ENCODE results near the gene MYH9. TPM values are rescaled to one million over a fixed set of nuclear protein-coding genes. Genes with fewer than 3 reads are reported as not detected.

Gene MYH9
- total and polyA plus RNA-seq, 7 experiments from 2014 or later: 95.5 to 900 (median 661) TPM

GRCh38 chr22:36422287-36423014 lies 34.7 kb upstream of the MYH9 start:
- Histone ChIP-seq H3K4me1 (ENCODE audit: control insufficient read depth in 2 of 2, insufficient read depth in 2 of 2, low read length in 2 of 2) (peaks cover 8 to 16% of the 10 kb centered on the region in 2 donors), H3K4me3 (ENCODE audit: low read length) (no peak overlapping the region), H3K36me3 (ENCODE audit: control insufficient read depth in 2 of 3, insufficient read depth in 3 of 3, low read length in 3 of 3) (no peaks in the 10 kb centered on the region), H3K27ac (ENCODE audit: low read depth, low read length) (no peak overlapping the region), H3K9me3 (ENCODE audit: control insufficient read depth in 2 of 3, low read length in 3 of 3) (no peaks in the 10 kb centered on the region), H3K27me3 (ENCODE audit: control insufficient read depth in 2 of 2, insufficient read depth in 2 of 2, low read length in 2 of 2) (no peaks in the 10 kb centered on the region)
- no peak overlapping the region for H3K4me3 Mint-ChIP-seq
- ChIA-PET POLR2A (interaction anchor here (0.6 to 3.5 kb wide), 2 partner anchors 13 to 65 kb away, joined by 3 to 11 read pairs; no protein-coding TSS in a partner anchor), CTCF (no interaction called here)
- peak overlapping the region in 1 of 9 donors; percentile 19 for H3K27ac Mint-ChIP-seq
- no peaks in the 10 kb centered on the region for H3K36me3 Mint-ChIP-seq
- peaks cover 25 to 46% (median 36%) of the 10 kb centered on the region in 7 donors for H3K4me1 Mint-ChIP-seq
- intact Hi-C loops (cut with micrococcal nuclease): no loop called here
- no peaks in the 10 kb centered on the region for H3K27me3 Mint-ChIP-seq
- ATAC-seq: no peak
- DNase-seq: no peak
- H3K9me3 Mint-ChIP-seq: peaks cover 0 to 1% (median 0%) of the 10 kb centered on the region in 11 donors

GRCh38 chr22:36419912-36420882 lies 32.4 kb upstream of the MYH9 start:
- ChIA-PET CTCF (no interaction called here), POLR2A (interaction anchor here (0.6 to 3.5 kb wide), 5 partner anchors 15 to 89 kb away, joined by 3 to 11 read pairs (median 4); no protein-coding TSS in a partner anchor)
- no peaks in the 10 kb centered on the region for H3K36me3 Mint-ChIP-seq
- no peak for ATAC-seq
- peaks cover 0 to 1% (median 0%) of the 10 kb centered on the region in 11 donors for H3K9me3 Mint-ChIP-seq
- Histone ChIP-seq H3K4me3 (ENCODE audit: low read length) (no peak overlapping the region), H3K27ac (ENCODE audit: low read depth, low read length) (no peak overlapping the region), H3K9me3 (ENCODE audit: control insufficient read depth in 2 of 3, low read length in 3 of 3) (no peaks in the 10 kb centered on the region), H3K36me3 (ENCODE audit: control insufficient read depth in 2 of 3, insufficient read depth in 3 of 3, low read length in 3 of 3) (no peaks in the 10 kb centered on the region), H3K27me3 (ENCODE audit: control insufficient read depth in 2 of 2, insufficient read depth in 2 of 2, low read length in 2 of 2) (no peaks in the 10 kb centered on the region), H3K4me1 (ENCODE audit: control insufficient read depth in 2 of 2, insufficient read depth in 2 of 2, low read length in 2 of 2) (peaks cover 8 to 18% of the 10 kb centered on the region in 2 donors)
- no peak for DNase-seq
- H3K27me3 Mint-ChIP-seq: no peaks in the 10 kb centered on the region
- no peak overlapping the region for H3K4me3 Mint-ChIP-seq
- H3K27ac Mint-ChIP-seq: peak overlapping the region in 3 of 9 donors; percentile 9 to 77 (median 14)
- peaks cover 14 to 42% (median 25%) of the 10 kb centered on the region in 7 donors for H3K4me1 Mint-ChIP-seq
- intact Hi-C loops (cut with micrococcal nuclease): no loop called here

GRCh38 chr22:36419177-36419911 lies 31.6 kb upstream of the MYH9 start:
- no peaks in the 10 kb centered on the region for H3K9me3 Mint-ChIP-seq
- ATAC-seq (peak; percentile 26), DNase-seq (peak in 1 of 9 donors; percentile 25)
- peaks cover 7 to 34% (median 18%) of the 10 kb centered on the region in 7 donors for H3K4me1 Mint-ChIP-seq
- intact Hi-C loops (cut with micrococcal nuclease): no loop called here
- Histone ChIP-seq H3K36me3 (ENCODE audit: control insufficient read depth in 2 of 3, insufficient read depth in 3 of 3, low read length in 3 of 3) (no peaks in the 10 kb centered on the region), H3K27ac (ENCODE audit: low read depth, low read length) (no peak overlapping the region), H3K9me3 (ENCODE audit: control insufficient read depth in 2 of 3, low read length in 3 of 3) (no peaks in the 10 kb centered on the region), H3K4me1 (ENCODE audit: control insufficient read depth in 2 of 2, insufficient read depth in 2 of 2, low read length in 2 of 2) (peaks cover 8 to 18% of the 10 kb centered on the region in 2 donors), H3K27me3 (ENCODE audit: control insufficient read depth in 2 of 2, insufficient read depth in 2 of 2, low read length in 2 of 2) (no peaks in the 10 kb centered on the region), H3K4me3 (ENCODE audit: low read length) (peak overlapping the region; percentile 37)
- CTCF ChIA-PET: no interaction called here
- H3K27ac Mint-ChIP-seq: peak overlapping the region; percentile 14 to 84 (median 63)
- no peaks in the 10 kb centered on the region for H3K27me3 Mint-ChIP-seq
- H3K36me3 Mint-ChIP-seq: no peaks in the 10 kb centered on the region
- POLR2A ChIA-PET: interaction anchor here (0.7 kb wide), 1 partner anchor 33 kb away, joined by 4 read pairs; no protein-coding TSS in a partner anchor
- peak overlapping the region; percentile 9 to 75 (median 52) for H3K4me3 Mint-ChIP-seq

GRCh38 chr22:36417281-36417686 lies 29.5 kb upstream of the MYH9 start:
- Mint-ChIP-seq H3K27ac (peak overlapping the region in 1 of 9 donors; percentile 42), H3K27me3 (no peaks in the 10 kb centered on the region), H3K4me3 (no peak overlapping the region), H3K36me3 (no peaks in the 10 kb centered on the region), H3K4me1 (peaks cover 0 to 27% (median 16%) of the 10 kb centered on the region in 7 donors), H3K9me3 (no peaks in the 10 kb centered on the region)
- no peak for ATAC-seq
- intact Hi-C loops (cut with micrococcal nuclease): loop anchor here in 1 of 2 donors (1.0 kb wide), 1 partner anchor 8 kb away; no protein-coding TSS in a partner anchor
- peaks cover 8 to 14% of the 10 kb centered on the region in 2 donors for H3K4me1 ChIP-seq (ENCODE audit: control insufficient read depth in 2 of 2, insufficient read depth in 2 of 2, low read length in 2 of 2)
- H3K9me3 ChIP-seq (ENCODE audit: control insufficient read depth in 2 of 3, low read length in 3 of 3): no peaks in the 10 kb centered on the region
- no peak overlapping the region for H3K4me3 ChIP-seq (ENCODE audit: low read length)
- ChIA-PET POLR2A (interaction anchor here (0.7 kb wide), 1 partner anchor 12 kb away, joined by 3 read pairs; no protein-coding TSS in a partner anchor), CTCF (no interaction called here)
- H3K27ac ChIP-seq (ENCODE audit: low read depth, low read length): no peak overlapping the region
- H3K27me3 ChIP-seq (ENCODE audit: control insufficient read depth in 2 of 2, insufficient read depth in 2 of 2, low read length in 2 of 2): no peaks in the 10 kb centered on the region
- DNase-seq: no peak
- H3K36me3 ChIP-seq (ENCODE audit: control insufficient read depth in 2 of 3, insufficient read depth in 3 of 3, low read length in 3 of 3): no peaks in the 10 kb centered on the region

GRCh38 chr22:36415415-36416168 lies 27.8 kb upstream of the MYH9 start:
- H3K27ac Mint-ChIP-seq: peak overlapping the region in 2 of 9 donors; percentile 6 to 49
- no peak for DNase-seq
- intact Hi-C loops (cut with micrococcal nuclease): no loop called here
- H3K27ac ChIP-seq (ENCODE audit: low read depth, low read length): no peak overlapping the region
- ChIA-PET CTCF (interaction anchor here (0.6 kb wide), 1 partner anchor 123 kb away, joined by 3 read pairs; no protein-coding TSS in a partner anchor), POLR2A (interaction anchor here (0.6 to 1.2 kb wide), 4 partner anchors 18 to 1090 kb away, joined by 3 to 4 read pairs (median 3); no protein-coding TSS in a partner anchor)
- no peak for ATAC-seq
- H3K36me3 ChIP-seq (ENCODE audit: control insufficient read depth in 2 of 3, insufficient read depth in 3 of 3, low read length in 3 of 3): no peaks in the 10 kb centered on the region
- H3K4me3 ChIP-seq (ENCODE audit: low read length): no peak overlapping the region
- H3K4me3 Mint-ChIP-seq: peak overlapping the region in 1 of 10 donors; percentile 36
- H3K27me3 Mint-ChIP-seq: no peaks in the 10 kb centered on the region
- H3K27me3 ChIP-seq (ENCODE audit: control insufficient read depth in 2 of 2, insufficient read depth in 2 of 2, low read length in 2 of 2): no peaks in the 10 kb centered on the region
- no peaks in the 10 kb centered on the region for H3K36me3 Mint-ChIP-seq
- peaks cover 0 to 31% (median 27%) of the 10 kb centered on the region in 7 donors for H3K4me1 Mint-ChIP-seq
- no peaks in the 10 kb centered on the region for H3K9me3 ChIP-seq (ENCODE audit: control insufficient read depth in 2 of 3, low read length in 3 of 3)
- H3K9me3 Mint-ChIP-seq: no peaks in the 10 kb centered on the region
- peaks cover 15 to 23% of the 10 kb centered on the region in 2 donors for H3K4me1 ChIP-seq (ENCODE audit: control insufficient read depth in 2 of 2, insufficient read depth in 2 of 2, low read length in 2 of 2)
